CD4-positive, alpha-beta T cell (primary cell): Measurements from ENCODE around the gene BABAM2. TPM values are rescaled to one million over a fixed set of nuclear protein-coding genes. Genes with fewer than 3 reads are reported as not detected.

Experiments used
- ATAC-seq: fragments of 200-7000 bp; cut with Tn5 transposase; one replicate; pipeline ENCODE4 v1.10.0; 2022; ENCODE audit warnings: mild to moderate bottlenecking; ENCODE audit not compliant: poor library complexity
- CTCF ChIA-PET: fragments of 350-600 bp; sonication (Branson Sonifier 250); formaldehyde crosslinking; loops from one replicate; lab custom pipeline; 2021; ENCODE audit warnings: antibody characterized with exemption, inconsistent platforms; lab: Charles Lee
- POLR2A ChIA-PET: fragments of 350-600 bp; sonication (Branson Sonifier 250); formaldehyde crosslinking; loops from one replicate; lab custom pipeline; 2021; ENCODE audit warnings: antibody characterized with exemption, inconsistent platforms; lab: Charles Lee
- DNase-seq, 14 experiments: peaks; one replicate each; pipeline ENCODE4 v3.0.0-alpha.2; 2013 to 2020; ENCODE audit warnings: mixed read lengths in 2 of 14
- H3K27ac ChIP-seq, 2 donors: one replicate each; pipeline versions ENCODE4 v1.5.1 to v1.7.0; 2013; ENCODE audit warnings: low read length in 2 of 2, low read depth in 1 of 2, mild to moderate bottlenecking in 1 of 2
- H3K27me3 ChIP-seq, 2 experiments: 1 replicate in 1 of 2; 2 replicates in 1 of 2; pipeline versions ENCODE4 v1.6.1 to v1.7.0; 2013; ENCODE audit warnings: low read length in 2 of 2, control low read depth in 1 of 2, mild to moderate bottlenecking in 1 of 2, moderate library complexity in 1 of 2; ENCODE audit not compliant: insufficient read depth in 2 of 2, control insufficient read depth in 1 of 2
- H3K36me3 ChIP-seq: one replicate; pipeline ENCODE4 v1.6.1; 2013; ENCODE audit warnings: low read length, control low read depth; ENCODE audit not compliant: insufficient read depth
- H3K4me1 ChIP-seq: one replicate; pipeline ENCODE4 v1.6.1; 2013; ENCODE audit warnings: low read length, control low read depth; ENCODE audit not compliant: insufficient read depth
- H3K4me3 ChIP-seq: one replicate; pipeline ENCODE4 v1.5.1; 2013; ENCODE audit warnings: mild to moderate bottlenecking, low read length, moderate library complexity
- H3K9me3 ChIP-seq, 2 experiments: 1 replicate in 1 of 2; 2 replicates in 1 of 2; pipeline versions ENCODE4 v1.6.1 to v1.7.0; 2013; ENCODE audit warnings: low read length in 2 of 2, mild to moderate bottlenecking in 2 of 2, control low read depth in 1 of 2, moderate library complexity in 1 of 2; ENCODE audit not compliant: control insufficient read depth in 1 of 2, insufficient read depth in 1 of 2
- H3K27ac Mint-ChIP-seq: one replicate; pipeline ENCODE4 v1.8.0; 2020; ENCODE audit warnings: mixed read lengths
- H3K27me3 Mint-ChIP-seq: one replicate; pipeline ENCODE4 v1.8.0; 2021; ENCODE audit warnings: mixed read lengths
- H3K36me3 Mint-ChIP-seq: one replicate; pipeline ENCODE4 v1.8.0; 2021; ENCODE audit warnings: low read depth, mixed read lengths
- H3K4me1 Mint-ChIP-seq: one replicate; pipeline ENCODE4 v1.8.0; 2021; ENCODE audit warnings: low read depth, mixed read lengths
- H3K4me3 Mint-ChIP-seq: one replicate; pipeline ENCODE4 v1.8.0; 2020; ENCODE audit warnings: mild to moderate bottlenecking, mixed read lengths
- H3K9me3 Mint-ChIP-seq: one replicate; pipeline ENCODE4 v1.8.0; 2020; ENCODE audit warnings: mixed read lengths
- intact Hi-C, 2 experiments: fragments of 100-400 bp; cut with DNase I in 1 of 2; cut with micrococcal nuclease in 1 of 2; formaldehyde crosslinking; loops; one replicate each; pipeline versions ENCODE4 v1.15.1 to v1.9.0; 2023 to 2025; cut with DNase I, micrococcal nuclease
- total RNA-seq, 174 experiments: library from RNA in 2 of 174; stranded (reverse) in 2 of 174; gene quantifications; one replicate each; pipeline ENCODE4 v1.2.3 and lab custom pipeline; 2021 to 2026
- TF ChIP-seq, protein P1 (sequence below): fragments of 200-600 bp; IDR thresholded peaks from one replicate; pipeline ENCODE4 v1.8.0; 2022; ENCODE audit warnings: antibody characterized with exemption, mild to moderate bottlenecking

Gene BABAM2
- total RNA-seq, 2 experiments from 2014 or later = 29.2 to 32.8 TPM

DNA sequence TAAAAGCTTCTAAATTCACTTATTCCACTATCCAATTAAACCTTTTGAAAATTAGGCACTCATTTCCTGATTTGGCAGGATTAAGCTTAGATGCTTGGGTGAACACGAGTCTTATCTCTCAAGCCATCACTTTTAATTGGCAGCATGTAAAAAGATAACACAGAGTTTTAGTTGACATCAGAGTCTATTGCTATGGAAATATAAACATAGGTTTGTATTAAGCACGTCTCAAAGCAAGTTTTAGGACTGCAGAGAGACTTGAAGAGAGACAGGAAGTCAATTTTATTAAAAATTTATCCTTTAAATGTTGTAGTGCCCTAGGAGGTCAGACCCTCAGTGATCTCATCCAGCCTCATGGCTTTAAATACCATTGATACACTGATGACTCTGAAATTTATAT lies 5.9 kb upstream of the BABAM2 start:
- no peak overlapping the region for H3K27ac Mint-ChIP-seq
- no peaks in the 10 kb centered on the region for H3K27me3 ChIP-seq
- no peaks in the 10 kb centered on the region for H3K36me3 ChIP-seq
- no peak overlapping the region for H3K27ac ChIP-seq
- no peaks in the 10 kb centered on the region for H3K9me3 ChIP-seq
- no peak for DNase-seq
- ATAC-seq = no peak
- H3K36me3 Mint-ChIP-seq = no peaks in the 10 kb centered on the region
- TF ChIP-seq, protein P1, sequence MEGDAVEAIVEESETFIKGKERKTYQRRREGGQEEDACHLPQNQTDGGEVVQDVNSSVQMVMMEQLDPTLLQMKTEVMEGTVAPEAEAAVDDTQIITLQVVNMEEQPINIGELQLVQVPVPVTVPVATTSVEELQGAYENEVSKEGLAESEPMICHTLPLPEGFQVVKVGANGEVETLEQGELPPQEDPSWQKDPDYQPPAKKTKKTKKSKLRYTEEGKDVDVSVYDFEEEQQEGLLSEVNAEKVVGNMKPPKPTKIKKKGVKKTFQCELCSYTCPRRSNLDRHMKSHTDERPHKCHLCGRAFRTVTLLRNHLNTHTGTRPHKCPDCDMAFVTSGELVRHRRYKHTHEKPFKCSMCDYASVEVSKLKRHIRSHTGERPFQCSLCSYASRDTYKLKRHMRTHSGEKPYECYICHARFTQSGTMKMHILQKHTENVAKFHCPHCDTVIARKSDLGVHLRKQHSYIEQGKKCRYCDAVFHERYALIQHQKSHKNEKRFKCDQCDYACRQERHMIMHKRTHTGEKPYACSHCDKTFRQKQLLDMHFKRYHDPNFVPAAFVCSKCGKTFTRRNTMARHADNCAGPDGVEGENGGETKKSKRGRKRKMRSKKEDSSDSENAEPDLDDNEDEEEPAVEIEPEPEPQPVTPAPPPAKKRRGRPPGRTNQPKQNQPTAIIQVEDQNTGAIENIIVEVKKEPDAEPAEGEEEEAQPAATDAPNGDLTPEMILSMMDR = no peak
- no peak overlapping the region for H3K4me3 ChIP-seq
- no peaks in the 10 kb centered on the region for H3K9me3 Mint-ChIP-seq
- H3K4me1 ChIP-seq = peaks cover 1% of the 10 kb centered on the region
- CTCF ChIA-PET = no interaction called here
- intact Hi-C loops = loop anchor here in 1 of 2 experiments (10.0 kb wide), 1 partner anchor 1100 kb away; the partner anchor contains the start of gene CENPA
- POLR2A ChIA-PET = no interaction called here
- no peaks in the 10 kb centered on the region for H3K27me3 Mint-ChIP-seq
- no peak overlapping the region for H3K4me3 Mint-ChIP-seq
- H3K4me1 Mint-ChIP-seq = peaks cover 10% of the 10 kb centered on the region

DNA sequence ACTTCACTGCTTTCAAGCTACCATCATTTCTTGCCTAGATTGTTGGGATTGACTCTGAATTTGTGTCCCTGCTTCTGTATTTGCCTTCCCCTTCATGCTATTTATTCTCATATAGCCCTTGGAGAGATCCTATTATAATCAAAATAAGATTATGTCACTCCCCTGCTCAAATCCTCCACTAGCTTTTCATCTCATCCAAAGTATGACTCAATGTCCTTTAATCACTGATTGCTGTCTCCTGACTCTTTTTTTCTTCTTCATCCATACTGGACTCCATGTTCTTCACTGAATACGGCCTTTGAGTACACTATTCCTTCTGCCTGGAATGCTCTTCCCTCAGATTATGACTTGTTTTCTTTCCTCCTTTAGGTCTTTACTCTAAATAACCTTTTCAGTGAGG lies 5.3 kb upstream of the BABAM2 start:
- ATAC-seq = no peak
- Mint-ChIP-seq H3K36me3 (peaks cover 6% of the 10 kb centered on the region), H3K4me1 (peaks cover 14% of the 10 kb centered on the region), H3K4me3 (no peak overlapping the region), H3K9me3 (no peaks in the 10 kb centered on the region), H3K27ac (no peak overlapping the region), H3K27me3 (no peaks in the 10 kb centered on the region)
- ChIA-PET CTCF (no interaction called here), POLR2A (no interaction called here)
- Histone ChIP-seq H3K27me3 (no peaks in the 10 kb centered on the region), H3K4me1 (peaks cover 7% of the 10 kb centered on the region), H3K9me3 (no peaks in the 10 kb centered on the region), H3K27ac (no peak overlapping the region), H3K4me3 (no peak overlapping the region), H3K36me3 (no peaks in the 10 kb centered on the region)
- TF ChIP-seq, protein P1 = no peak
- intact Hi-C loops = loop anchor here in 1 of 2 experiments (10.0 kb wide), 1 partner anchor 1100 kb away; the partner anchor contains the start of gene CENPA
- no peak for DNase-seq

GRCh38 chr2:27885661-27886060 lies 4.9 kb upstream of the BABAM2 start:
- H3K27me3 Mint-ChIP-seq = no peaks in the 10 kb centered on the region
- H3K4me3 Mint-ChIP-seq = no peak overlapping the region
- Histone ChIP-seq H3K27ac (no peak overlapping the region), H3K4me3 (no peak overlapping the region), H3K4me1 (peaks cover 8% of the 10 kb centered on the region), H3K27me3 (no peaks in the 10 kb centered on the region), H3K36me3 (no peaks in the 10 kb centered on the region), H3K9me3 (no peaks in the 10 kb centered on the region)
- peaks cover 10% of the 10 kb centered on the region for H3K36me3 Mint-ChIP-seq
- H3K9me3 Mint-ChIP-seq = no peaks in the 10 kb centered on the region
- ATAC-seq (no peak), DNase-seq (no peak)
- no peak overlapping the region for H3K27ac Mint-ChIP-seq
- peaks cover 18% of the 10 kb centered on the region for H3K4me1 Mint-ChIP-seq
- intact Hi-C loops = loop anchor here in 1 of 2 experiments (10.0 kb wide), 1 partner anchor 1101 kb away; the partner anchor contains the start of gene CENPA
- ChIA-PET CTCF (no interaction called here), POLR2A (no interaction called here)
- TF ChIP-seq, protein P1 = no peak
